HG03159 (cell line): ENCODE measurements around the gene CTBS.

Experiments
- ATAC-seq: cut with Tn5 transposase; IDR thresholded peaks from one replicate; pipeline ENCODE4 v1.9.1; 2021; ENCODE audit warnings: mild to moderate bottlenecking, moderate library complexity; ENCODE audit not compliant: unreplicated experiment

The CTBS gene

GRCh38 chr1:84587099-84587498 lies 12.9 kb upstream of the CTBS start:
- no peak for ATAC-seq

GRCh38 chr1:84585803-84586202 lies 11.6 kb upstream of the CTBS start:
- no peak for ATAC-seq

DNA sequence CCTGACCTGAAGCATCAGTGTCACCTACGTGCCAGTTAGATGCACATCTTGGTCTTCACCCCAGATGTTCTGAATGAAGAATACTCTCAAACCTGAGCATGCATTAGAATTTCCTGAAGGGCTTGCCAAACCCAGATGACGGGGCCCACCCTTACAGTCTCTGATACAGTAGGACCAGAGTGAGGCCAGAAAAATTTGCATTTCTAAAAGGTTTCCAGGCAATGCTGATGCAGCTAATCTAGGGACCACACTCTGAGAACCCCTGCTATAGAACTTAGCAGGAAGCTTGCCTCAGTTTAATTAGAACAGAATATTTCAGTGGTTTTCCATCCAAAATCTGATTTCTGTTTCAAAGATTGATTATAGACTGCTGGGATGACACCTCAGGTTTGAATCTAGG lies 9.9 kb upstream of the CTBS start:
- ATAC-seq: no peak

GRCh38 chr1:84583648-84584047 lies 9.4 kb upstream of the CTBS start:
- ATAC-seq: no peak

GRCh38 chr1:84582802-84583587 lies 8.8 kb upstream of the CTBS start:
- ATAC-seq: no peak

- ATAC-seq: no peak
Measured at GRCh38 chr1:84581648-84582047, 7.4 kb upstream of the CTBS start.

GRCh38 chr1:84574936-84575335 lies 696 bp upstream of the CTBS start:
- ATAC-seq: no peak

DNA sequence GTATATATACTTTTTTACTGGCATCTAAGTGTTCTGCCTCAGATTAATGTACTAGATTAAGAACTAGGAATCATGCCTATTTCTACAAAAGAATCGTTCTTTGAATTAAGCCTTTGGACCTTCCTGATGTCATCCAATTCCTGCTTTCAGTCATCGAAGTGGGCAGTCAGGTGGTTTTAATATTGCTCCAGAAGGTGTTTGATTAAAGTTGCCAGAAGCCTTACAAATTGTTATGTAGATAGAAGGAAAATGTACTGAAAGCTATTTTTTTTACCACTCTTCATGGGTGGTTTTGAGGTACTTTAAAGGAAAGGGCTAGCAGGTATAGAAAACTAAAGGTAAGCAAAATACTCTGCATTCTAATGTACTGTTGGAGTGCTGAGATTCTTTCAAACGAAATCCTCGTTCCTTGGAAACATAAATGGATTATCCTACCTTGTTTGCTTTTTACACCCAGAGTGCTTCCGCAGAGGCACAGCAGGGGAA lies 716 bp downstream of the CTBS start:
- ATAC-seq: no peak

GRCh38 chr1:84571150-84571535 lies 3.1 kb downstream of the CTBS start:
- ATAC-seq: no peak

DNA sequence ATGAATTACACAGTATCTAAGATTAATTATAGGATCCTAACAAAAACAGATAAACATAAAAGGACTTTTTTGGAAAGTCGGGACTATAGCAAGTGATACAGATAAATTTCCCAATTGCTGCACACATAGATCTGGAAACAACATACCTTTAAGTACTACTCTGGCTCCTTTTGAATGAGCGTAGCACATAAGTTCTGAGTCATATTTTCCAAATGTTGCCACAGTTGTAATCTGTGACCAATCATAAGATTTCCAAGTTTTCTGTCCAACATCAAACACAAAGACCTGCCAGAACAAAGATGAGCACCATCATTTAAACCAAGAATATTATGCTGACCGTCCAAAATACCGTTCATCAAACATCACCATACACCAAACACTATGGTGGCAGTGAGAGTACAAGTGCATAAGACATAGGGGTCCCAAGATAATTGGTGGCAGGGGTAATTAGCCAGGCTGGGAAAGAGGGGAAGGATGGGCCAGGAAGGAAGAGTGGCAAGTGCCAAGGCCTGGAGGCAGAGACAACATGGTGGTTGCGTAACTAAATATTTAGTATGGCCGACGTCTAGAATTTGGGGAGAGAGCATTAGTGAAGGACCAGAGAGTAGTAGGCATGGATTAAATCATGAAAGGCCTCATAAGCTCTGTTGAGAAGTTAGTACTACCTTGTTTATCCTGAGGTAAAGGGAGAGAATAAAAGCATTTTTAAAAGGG lies 3.6 kb downstream of the CTBS start:
- ATAC-seq: no peak

DNA sequence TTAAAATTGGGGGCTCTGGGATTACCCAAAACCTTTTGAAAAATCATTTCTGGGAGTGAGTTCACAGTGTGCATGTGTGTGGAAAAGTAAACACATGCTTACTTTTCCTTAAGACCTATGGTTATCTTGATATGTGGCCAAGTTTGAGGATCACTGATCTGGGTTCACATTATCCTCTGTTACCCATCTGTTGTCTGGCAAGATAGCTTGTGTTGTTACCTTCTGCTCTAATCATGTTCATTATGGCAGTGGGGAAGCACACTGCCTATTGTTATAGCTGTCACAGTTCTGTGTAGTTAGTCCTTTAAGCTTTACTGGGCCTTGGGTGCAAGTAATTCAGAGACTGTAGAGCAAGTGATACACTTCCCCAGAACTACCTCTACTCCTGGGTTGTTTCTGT lies 5.0 kb downstream of the CTBS start:
- no peak for ATAC-seq

DNA sequence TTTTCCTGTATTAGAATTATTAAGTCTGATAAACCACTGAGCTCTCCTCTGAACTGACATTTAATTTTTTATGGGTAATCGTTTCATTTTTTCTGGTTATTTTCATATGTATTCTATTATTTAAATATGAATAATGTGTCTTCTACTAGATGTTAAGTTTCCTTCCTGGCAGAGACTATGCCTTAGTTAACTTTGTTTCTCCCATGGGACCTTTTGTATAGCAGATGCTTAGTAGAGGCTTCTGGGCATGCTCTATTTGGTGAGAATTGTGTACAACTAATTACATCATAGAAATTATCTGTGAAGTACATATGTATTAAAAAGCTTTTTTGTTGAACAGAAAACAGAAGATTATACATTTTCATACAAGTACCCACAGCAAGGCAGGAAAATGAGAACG lies 23.4 kb downstream of the CTBS start:
- no peak for ATAC-seq

DNA sequence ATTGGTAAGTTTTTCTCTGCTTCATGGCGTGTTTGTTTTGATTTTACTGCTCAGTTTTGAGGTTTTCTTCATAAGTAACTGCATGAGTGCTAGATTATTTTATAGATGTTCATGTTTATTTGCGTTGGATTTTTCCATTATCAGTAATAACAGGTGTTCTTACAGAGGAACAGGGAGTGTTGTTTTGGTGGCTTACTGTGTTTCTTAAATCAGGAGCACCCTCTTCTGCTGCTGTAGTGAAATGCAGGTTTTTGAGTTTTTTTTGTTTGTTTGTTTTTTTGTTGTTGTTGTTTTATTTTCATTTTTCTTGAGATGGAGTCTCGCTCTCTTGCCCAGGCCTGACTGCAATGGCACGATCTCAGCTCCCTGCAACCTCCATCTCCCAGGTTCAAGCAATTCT lies 32.6 kb downstream of the CTBS start:
- no peak for ATAC-seq

- ATAC-seq: no peak
Measured at GRCh38 chr1:84540759-84541158, 33.5 kb downstream of the CTBS start.

DNA sequence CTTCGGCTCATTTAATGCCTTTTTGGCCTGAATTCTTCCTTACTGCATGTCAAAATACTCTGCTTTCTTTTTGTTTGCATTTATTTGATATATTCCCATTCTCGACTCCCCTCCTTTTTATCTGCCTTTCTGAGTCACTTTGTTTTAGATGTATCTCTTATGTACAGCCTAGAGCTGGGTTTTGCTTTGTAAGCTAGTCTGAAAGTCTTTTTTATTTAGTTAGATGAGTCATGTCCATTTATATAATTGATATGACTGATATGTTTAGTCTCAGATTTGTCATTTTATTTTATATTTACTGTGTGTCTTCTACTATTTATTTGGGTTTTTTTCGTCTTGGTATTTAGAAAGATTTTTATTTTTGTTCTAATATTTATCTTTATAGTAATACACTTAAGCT lies 34.3 kb downstream of the CTBS start:
- ATAC-seq: no peak

DNA sequence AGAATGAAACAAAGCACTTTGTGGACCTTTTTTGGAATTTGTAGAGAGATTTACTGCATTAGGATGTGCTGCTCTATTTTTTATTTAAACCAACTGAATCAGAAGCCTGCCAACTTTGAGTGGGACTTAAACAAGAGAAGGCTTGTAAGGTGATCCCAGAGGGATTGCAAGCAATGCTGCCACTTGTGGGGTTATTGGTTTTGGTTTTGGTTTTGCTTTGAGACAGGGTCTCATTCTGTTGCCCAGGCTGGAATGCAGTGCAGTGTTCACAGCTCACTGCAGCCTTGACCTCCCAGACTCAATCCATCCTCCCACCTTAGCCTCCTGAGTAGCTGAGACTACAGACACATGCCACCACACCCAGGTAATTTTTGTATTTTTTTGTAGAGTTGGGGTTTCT lies 35.6 kb downstream of the CTBS start:
- ATAC-seq: peak; percentile 49

- no peak for ATAC-seq
Measured at GRCh38 chr1:84525779-84526178, 48.5 kb downstream of the CTBS start.

- ATAC-seq: no peak
Measured at GRCh38 chr1:84524590-84524989, 49.6 kb downstream of the CTBS start.

GRCh38 chr1:84510668-84511067 lies 63.6 kb downstream of the CTBS start:
- ATAC-seq: no peak

DNA sequence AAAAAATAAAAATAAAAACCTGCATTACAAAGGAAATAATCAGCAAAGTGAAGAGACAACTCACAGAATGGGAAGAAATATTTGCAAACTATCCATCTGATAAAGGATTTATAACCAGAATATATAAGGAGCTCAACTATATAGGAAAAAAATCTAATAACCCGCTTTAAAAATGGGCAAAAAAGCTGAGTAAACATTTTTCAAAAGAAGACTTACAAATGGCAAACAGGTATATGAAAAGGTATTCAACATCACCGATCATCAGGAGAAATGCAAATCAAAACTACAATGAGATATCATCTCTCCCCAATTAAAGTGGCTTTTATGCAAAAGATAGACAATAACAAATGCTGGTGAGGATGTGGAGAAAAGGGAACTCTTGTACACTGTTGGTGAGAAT lies 64.1 kb downstream of the CTBS start:
- ATAC-seq: no peak

GRCh38 chr1:84509029-84509428 lies 65.2 kb downstream of the CTBS start:
- no peak for ATAC-seq

DNA sequence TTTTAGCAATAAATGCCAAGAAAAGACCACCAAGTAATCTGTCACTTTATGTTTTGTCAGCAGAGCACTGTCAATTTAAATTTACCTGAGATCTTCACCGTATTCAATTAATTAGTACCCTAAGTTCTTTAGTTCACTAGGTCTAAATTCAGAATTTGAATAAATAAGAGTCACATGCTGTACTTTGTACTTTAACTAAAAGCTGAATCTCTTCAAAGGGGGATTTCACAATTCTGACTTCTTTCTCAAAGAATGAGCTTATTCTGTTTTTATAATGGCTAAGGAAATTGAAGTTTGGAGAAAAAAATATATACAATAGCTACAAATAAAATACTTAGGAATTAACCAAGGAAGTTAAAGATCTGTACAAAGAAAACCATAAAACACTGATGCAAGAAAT lies 65.7 kb downstream of the CTBS start:
- ATAC-seq: no peak
